DOHH2 (cell line): ENCODE results near the gene LTO1.
"Not testable (repeated sequence)": the region's sequence is repeated elsewhere in the genome, so short reads cannot be mapped to it uniquely, and the experiment has no call there.

Experiments used
- H3F3A ChIP-seq: fragments of 200-600 bp; sonication (generic), shearing (Covaris generic); 2 replicates; pipeline ENCODE4 v1.6.0; 2016; ENCODE audit warnings: antibody characterized with exemption, mild to moderate bottlenecking; ENCODE audit not compliant: control insufficient read depth, insufficient read depth
- H3K27ac ChIP-seq: fragments of 200-600 bp; sonication (generic); 2 replicates; pipeline ENCODE4 v1.5.1; 2014; ENCODE audit warnings: low read depth, mild to moderate bottlenecking, low read length, moderate library complexity
- H3K27me3 ChIP-seq: fragments of 200-600 bp; sonication (generic); 2 replicates; pipeline ENCODE4 v1.6.1; 2014; ENCODE audit warnings: mild to moderate bottlenecking, low read length, mixed read lengths; ENCODE audit not compliant: control insufficient read depth
- H3K36me3 ChIP-seq: fragments of 200-600 bp; sonication (generic); 2 replicates; pipeline ENCODE4 v1.6.1; 2014; ENCODE audit warnings: mild to moderate bottlenecking, low read length, moderate library complexity, mixed read lengths; ENCODE audit not compliant: control insufficient read depth
- H3K4me1 ChIP-seq: fragments of 200-600 bp; sonication (generic); 2 replicates; pipeline ENCODE4 v1.6.1; 2014; ENCODE audit warnings: mild to moderate bottlenecking, low read length, mixed read lengths; ENCODE audit not compliant: control insufficient read depth
- H3K4me2 ChIP-seq: fragments of 200-600 bp; sonication (generic); 2 replicates; pipeline ENCODE4 v1.6.0; 2014; ENCODE audit warnings: mild to moderate bottlenecking, low read length, moderate library complexity
- H3K4me3 ChIP-seq: fragments of 200-600 bp; sonication (generic); 2 replicates; pipeline ENCODE4 v1.5.1; 2014; ENCODE audit warnings: mild to moderate bottlenecking, low read length, mixed read lengths
- H3K79me2 ChIP-seq: fragments of 200-600 bp; sonication (generic); 2 replicates; pipeline ENCODE4 v1.6.1; 2014; ENCODE audit warnings: mild to moderate bottlenecking, low read length, mixed read lengths; ENCODE audit not compliant: control insufficient read depth
- H3K9me2 ChIP-seq: fragments of 200-600 bp; sonication (generic); replicated peaks from 2 replicates; pipeline ENCODE4 v1.6.1; 2014; ENCODE audit warnings: mild to moderate bottlenecking, low read length, mixed read lengths; ENCODE audit not compliant: control insufficient read depth
- H3K9me3 ChIP-seq: fragments of 200-600 bp; sonication (generic); 2 replicates; pipeline ENCODE4 v1.6.1; 2014; ENCODE audit warnings: antibody characterized with exemption, low read length, mixed read lengths; ENCODE audit not compliant: control insufficient read depth, insufficient read depth
- H4K20me1 ChIP-seq: fragments of 200-600 bp; sonication (generic); 2 replicates; pipeline ENCODE4 v1.6.0; 2014; ENCODE audit warnings: low read depth, mild to moderate bottlenecking, antibody characterized with exemption, low read length, moderate library complexity; ENCODE audit not compliant: control insufficient read depth, insufficient read depth
- EZH2phosphoT487 ChIP-seq: fragments of 200-600 bp; sonication (generic); IDR thresholded peaks from 2 replicates; pipeline ENCODE4 v1.6.1; 2017; ENCODE audit warnings: borderline replicate concordance, mild to moderate bottlenecking, antibody characterized with exemption, low read length, moderate library complexity, mixed read lengths
- TF ChIP-seq, protein P1 (sequence below): fragments of 200-600 bp; sonication (generic); IDR thresholded peaks from one replicate; pipeline ENCODE4 v1.5.1; 2014; ENCODE audit warnings: antibody characterized with exemption, mild to moderate bottlenecking, low read depth, low read length; ENCODE audit not compliant: poor library complexity, severe bottlenecking

The LTO1 gene

DNA sequence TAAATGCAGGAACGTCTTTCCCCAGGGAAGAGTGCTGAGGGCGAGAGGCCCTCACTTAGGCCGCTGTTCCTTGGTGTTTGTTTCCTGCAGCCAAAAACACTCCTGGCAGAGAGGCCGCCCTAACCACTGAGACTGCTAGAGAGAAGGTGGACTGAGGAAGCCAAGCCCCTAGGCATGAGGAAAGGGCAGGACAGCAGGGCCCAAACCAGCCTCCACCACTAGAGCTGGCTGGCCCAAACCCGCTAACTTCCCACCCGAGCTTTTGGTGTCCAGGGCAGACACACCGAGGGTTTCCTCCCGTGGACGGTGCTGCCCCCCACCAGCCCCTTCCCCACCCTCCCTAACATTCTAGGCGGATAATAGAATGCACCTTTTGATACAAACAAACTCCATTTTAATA lies 22.7 kb upstream of the LTO1 start:
- H3K27me3 ChIP-seq: peaks cover 22% of the 10 kb centered on the region
- TF ChIP-seq, protein P1, sequence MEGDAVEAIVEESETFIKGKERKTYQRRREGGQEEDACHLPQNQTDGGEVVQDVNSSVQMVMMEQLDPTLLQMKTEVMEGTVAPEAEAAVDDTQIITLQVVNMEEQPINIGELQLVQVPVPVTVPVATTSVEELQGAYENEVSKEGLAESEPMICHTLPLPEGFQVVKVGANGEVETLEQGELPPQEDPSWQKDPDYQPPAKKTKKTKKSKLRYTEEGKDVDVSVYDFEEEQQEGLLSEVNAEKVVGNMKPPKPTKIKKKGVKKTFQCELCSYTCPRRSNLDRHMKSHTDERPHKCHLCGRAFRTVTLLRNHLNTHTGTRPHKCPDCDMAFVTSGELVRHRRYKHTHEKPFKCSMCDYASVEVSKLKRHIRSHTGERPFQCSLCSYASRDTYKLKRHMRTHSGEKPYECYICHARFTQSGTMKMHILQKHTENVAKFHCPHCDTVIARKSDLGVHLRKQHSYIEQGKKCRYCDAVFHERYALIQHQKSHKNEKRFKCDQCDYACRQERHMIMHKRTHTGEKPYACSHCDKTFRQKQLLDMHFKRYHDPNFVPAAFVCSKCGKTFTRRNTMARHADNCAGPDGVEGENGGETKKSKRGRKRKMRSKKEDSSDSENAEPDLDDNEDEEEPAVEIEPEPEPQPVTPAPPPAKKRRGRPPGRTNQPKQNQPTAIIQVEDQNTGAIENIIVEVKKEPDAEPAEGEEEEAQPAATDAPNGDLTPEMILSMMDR: no peak
- TF ChIP-seq EZH2phosphoT487: no peak
- H3K4me1 ChIP-seq: peaks cover 11% of the 10 kb centered on the region
- no peaks in the 10 kb centered on the region; the same call in 1 of the 2 replicates for H3F3A ChIP-seq
- H3K36me3 ChIP-seq: no peaks in the 10 kb centered on the region
- no peak overlapping the region for H3K27ac ChIP-seq
- no peaks in the 10 kb centered on the region for H3K9me2 ChIP-seq
- no peak overlapping the region for H3K4me2 ChIP-seq
- H4K20me1 ChIP-seq: peaks cover 5% of the 10 kb centered on the region; the same call in 1 of the 2 replicates
- H3K4me3 ChIP-seq: no peak overlapping the region
- H3K79me2 ChIP-seq: no peaks in the 10 kb centered on the region
- no peaks in the 10 kb centered on the region for H3K9me3 ChIP-seq

DNA sequence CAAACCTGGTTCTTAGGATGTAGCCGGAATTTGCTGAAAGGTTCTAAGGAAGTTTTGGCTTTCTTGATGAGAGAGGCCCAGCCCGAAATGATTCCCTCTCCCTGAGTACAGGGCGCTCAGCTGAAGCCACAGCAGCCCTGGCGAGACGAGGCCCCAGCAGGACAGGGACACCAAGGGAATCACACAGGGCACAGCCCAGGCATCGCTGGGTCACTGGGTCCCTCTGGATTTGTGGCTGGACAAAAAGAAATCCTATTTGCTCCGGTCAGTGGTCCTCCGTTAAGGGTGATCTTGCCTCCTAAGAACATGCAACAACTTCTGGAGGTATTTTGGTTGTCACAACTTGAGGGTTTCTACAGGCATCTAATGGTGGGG lies 22.3 kb upstream of the LTO1 start:
- Histone ChIP-seq H3F3A (no peaks in the 10 kb centered on the region; the same call in 1 of the 2 replicates), H3K36me3 (no peaks in the 10 kb centered on the region), H3K27ac (no peak overlapping the region), H3K27me3 (peaks cover 22% of the 10 kb centered on the region), H3K9me3 (no peaks in the 10 kb centered on the region), H3K4me3 (no peak overlapping the region), H3K4me1 (peaks cover 11% of the 10 kb centered on the region), H3K9me2 (no peaks in the 10 kb centered on the region), H3K4me2 (no peak overlapping the region), H4K20me1 (peaks cover 5% of the 10 kb centered on the region; the same call in 1 of the 2 replicates), H3K79me2 (no peaks in the 10 kb centered on the region)
- TF ChIP-seq, protein P1: no peak
- TF ChIP-seq EZH2phosphoT487: no peak

DNA sequence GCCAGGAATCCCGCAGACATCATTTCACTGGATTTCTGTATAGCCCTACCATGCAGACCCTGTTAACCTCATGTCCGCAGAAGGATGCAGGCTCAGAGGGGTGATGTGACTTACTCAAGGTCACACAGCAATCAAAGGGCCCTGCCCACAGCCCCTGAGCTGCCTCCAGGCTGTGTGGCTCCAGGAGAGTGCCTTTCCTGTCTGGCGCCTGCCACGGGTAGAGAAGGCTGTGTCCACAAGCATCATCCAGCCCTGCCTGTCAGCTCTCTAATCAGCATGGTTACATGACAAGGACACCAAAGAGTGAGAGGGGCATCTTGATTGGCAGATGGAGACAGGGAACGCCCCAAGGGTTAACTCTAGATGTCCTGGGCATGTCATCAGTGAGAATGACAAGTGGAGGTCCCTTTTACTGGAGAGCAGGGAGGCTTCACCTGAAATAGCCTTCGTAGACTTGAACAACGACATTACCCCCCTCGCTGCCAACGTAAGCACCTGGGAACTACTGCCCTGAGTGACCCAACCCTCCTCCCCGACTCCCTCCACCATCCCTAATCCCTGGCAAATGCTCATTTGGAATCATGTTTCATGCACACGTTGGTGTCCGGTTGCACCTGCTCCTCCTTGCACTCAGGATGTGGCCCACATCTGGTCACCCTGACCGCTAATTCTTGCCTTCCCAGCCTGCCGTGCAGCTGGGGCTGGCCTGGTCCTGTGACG lies 21.8 kb upstream of the LTO1 start:
- Histone ChIP-seq H3K4me3 (no peak overlapping the region), H3K36me3 (no peaks in the 10 kb centered on the region), H3K9me3 (no peaks in the 10 kb centered on the region), H3K27ac (no peak overlapping the region), H3F3A (no peaks in the 10 kb centered on the region; the same call in 1 of the 2 replicates), H3K9me2 (no peaks in the 10 kb centered on the region), H3K4me2 (no peak overlapping the region), H3K79me2 (no peaks in the 10 kb centered on the region), H4K20me1 (peaks cover 5% of the 10 kb centered on the region; the same call in 1 of the 2 replicates), H3K27me3 (peaks cover 22% of the 10 kb centered on the region), H3K4me1 (peaks cover 11% of the 10 kb centered on the region)
- TF ChIP-seq, protein P1: no peak
- no peak for TF ChIP-seq EZH2phosphoT487

DNA sequence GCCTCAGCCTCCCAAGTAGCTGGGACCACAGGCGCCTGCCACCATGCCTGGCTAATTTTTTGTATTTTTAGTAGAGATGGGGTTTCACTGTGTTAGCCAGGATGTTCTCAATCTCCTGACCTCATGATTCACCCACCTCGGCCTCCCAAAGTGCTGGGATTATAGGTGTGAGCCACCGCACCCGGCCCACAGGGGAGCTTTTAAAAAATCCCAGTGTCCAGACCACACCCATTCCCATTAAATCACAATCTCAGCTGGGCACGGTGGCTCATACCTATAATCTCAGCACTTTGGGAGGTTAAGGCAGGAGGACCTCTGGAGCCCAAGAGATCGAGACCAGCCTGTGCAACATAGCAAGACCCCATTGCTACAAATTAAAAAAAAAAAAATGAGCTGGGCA lies 20.8 kb upstream of the LTO1 start:
- H3K4me3 ChIP-seq, H3K9me3 ChIP-seq: not testable (repeated sequence)

More for the DNA sequence above, 20.8 kb upstream of the LTO1 start:
- not testable (repeated sequence) for H3K9me2 ChIP-seq, H4K20me1 ChIP-seq, H3K4me2 ChIP-seq, H3K36me3 ChIP-seq, H3K27ac ChIP-seq, H3K79me2 ChIP-seq, H3F3A ChIP-seq
- Histone ChIP-seq H3K27me3 (peaks cover 22% of the 10 kb centered on the region), H3K4me1 (peaks cover 11% of the 10 kb centered on the region)
